NCI-H510A treated with DMSO at 0.1 percent for 48 hours (cell line): ENCODE measurements around the gene DMAC1.

Source experiments
- DNase-seq: peaks from one replicate; lab custom pipeline; 2025; lab: John Stamatoyannopoulos, UW

Gene DMAC1

GRCh38 chr9:7782400-7783120 lies 17.0 kb downstream of the DMAC1 start:
- peak; percentile 17 for DNase-seq

GRCh38 chr9:7780261-7780988 lies 19.2 kb downstream of the DMAC1 start:
- DNase-seq: no peak

GRCh38 chr9:7778851-7779600 lies 20.6 kb downstream of the DMAC1 start:
- no peak for DNase-seq

GRCh38 chr9:7777771-7778170 lies 21.8 kb downstream of the DMAC1 start:
- DNase-seq: peak; percentile 33

- DNase-seq: no peak
These were observed 29.5 kb downstream of the DMAC1 start for GRCh38 chr9:7770111-7770510.

GRCh38 chr9:7762600-7762999 lies 37.0 kb downstream of the DMAC1 start:
- DNase-seq: no peak

- no peak for DNase-seq
These were observed 39.6 kb downstream of the DMAC1 start for GRCh38 chr9:7760014-7760415.

- no peak for DNase-seq
These were observed 43.5 kb downstream of the DMAC1 start for GRCh38 chr9:7756088-7756487.

GRCh38 chr9:7752481-7752880 lies 47.1 kb downstream of the DMAC1 start:
- DNase-seq: no peak
